Suppressor macrophage (primary cell): ENCODE data around the gene CD44.
"Not testable (repeated sequence)": the region's sequence is repeated elsewhere in the genome, so short reads cannot be mapped to it uniquely, and the experiment has no call there.

Source experiments
- DNase-seq, 4 experiments: peaks; one replicate each; pipeline ENCODE4 v3.0.0-alpha.2; 2020 to 2022

Gene CD44

DNA sequence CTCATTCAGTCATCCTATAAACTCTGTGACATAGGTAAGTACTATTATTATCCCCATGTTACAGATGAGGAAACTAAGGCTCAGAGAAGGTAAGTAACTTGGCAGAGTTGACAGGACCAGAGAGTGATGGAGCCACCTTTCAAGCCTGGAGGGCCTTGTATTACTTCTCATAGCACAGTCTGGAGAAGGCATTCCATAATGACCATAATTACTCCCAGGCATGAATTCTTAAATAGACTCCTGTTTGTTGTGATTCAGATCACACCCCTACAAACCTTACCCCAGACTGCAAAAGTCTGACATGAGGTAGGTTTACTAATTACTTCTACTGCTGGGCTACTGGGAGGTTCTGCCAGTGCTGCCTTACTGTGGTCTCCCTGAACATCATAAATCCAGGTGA, 77.0 kb downstream of the CD44 start:
- DNase-seq = no peak

DNA sequence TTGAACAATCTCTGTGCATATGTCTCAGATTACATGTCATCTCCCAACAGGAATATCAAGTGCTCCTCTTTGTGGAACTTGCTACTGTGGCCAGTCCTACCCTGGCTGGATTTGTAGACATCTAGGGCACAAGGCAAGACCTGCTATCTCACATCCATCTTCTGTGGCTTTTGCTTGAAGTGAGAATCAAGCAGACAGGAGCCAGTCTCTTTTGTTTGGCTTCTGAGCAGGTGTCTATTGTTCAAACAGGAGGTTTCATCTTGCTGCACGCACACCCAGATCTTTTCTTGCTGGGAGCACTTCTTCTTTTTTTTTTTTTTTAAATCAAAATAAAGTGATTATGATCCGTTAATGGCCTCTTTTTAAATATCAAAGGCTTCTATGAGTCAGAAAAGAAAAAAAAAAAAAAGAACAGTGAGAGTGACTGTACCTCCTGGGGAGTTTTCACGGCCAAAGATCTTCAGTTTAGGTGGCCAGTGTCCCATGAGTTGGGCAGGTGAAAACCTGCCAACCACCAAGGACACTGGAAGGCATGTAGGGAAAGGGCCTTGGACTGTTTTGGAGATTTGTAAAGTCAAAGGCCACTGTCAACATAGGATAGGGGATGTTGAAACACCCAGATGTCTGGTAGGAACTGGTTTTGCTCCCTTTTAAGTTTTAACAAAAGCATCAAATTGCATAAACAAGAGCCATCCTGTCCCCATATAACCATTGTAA, 78.1 kb downstream of the CD44 start:
- peak in 1 of 4 experiments; percentile 8 for DNase-seq

DNA sequence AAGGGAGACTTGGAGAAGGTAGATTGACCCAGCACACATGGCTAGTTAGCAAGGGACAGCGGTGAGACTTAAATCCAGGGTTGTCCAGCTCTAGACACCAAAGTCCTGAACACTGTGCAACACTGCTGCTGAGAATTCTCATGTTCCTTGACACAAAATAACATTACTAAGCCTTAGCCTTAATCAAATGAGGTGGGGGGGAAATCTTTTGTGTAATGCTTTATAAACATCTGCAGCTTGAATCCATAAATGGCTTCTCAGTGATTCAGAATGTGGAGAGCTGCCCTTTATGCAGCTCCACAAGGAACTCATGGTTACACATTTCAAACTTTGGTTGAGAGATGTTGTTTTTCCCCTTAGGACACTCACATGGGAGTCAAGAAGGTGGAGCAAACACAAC, 80.0 kb downstream of the CD44 start:
- no peak for DNase-seq

DNA sequence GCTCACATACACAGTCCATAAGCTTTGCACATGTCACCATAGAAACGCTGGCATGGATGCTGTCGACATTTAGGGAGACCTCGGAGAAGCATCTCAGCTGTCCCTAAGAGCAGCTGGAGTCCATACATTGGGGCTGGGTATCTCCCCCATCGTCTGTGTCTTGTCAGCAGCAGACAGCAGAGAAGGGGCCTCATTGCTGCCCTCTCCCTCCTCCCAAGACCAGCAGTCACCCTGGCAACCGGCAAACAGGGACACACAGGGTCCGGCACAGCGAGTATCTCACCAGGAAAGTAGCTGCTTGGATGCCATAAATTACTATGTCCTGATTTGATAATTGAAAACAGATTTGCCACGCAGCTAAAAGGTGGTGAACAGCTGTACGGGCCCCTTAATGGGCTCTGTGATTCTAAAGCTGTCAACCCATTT, 84.4 kb downstream of the CD44 start:
- DNase-seq = no peak

GRCh38 chr11:35223991-35224390, 85.0 kb downstream of the CD44 start:
- no peak for DNase-seq

- no peak for DNase-seq
Observed at GRCh38 chr11:35225946-35226520, 87.1 kb downstream of the CD44 start.

GRCh38 chr11:35226756-35227155, 87.8 kb downstream of the CD44 start:
- not testable (repeated sequence) for DNase-seq

GRCh38 chr11:35227576-35228327, 88.8 kb downstream of the CD44 start:
- DNase-seq = peak; percentile 75 to 93 (median 86)

- peak in 1 of 4 experiments; percentile 60 for DNase-seq
Observed at GRCh38 chr11:35228328-35228725, 89.4 kb downstream of the CD44 start.

DNA sequence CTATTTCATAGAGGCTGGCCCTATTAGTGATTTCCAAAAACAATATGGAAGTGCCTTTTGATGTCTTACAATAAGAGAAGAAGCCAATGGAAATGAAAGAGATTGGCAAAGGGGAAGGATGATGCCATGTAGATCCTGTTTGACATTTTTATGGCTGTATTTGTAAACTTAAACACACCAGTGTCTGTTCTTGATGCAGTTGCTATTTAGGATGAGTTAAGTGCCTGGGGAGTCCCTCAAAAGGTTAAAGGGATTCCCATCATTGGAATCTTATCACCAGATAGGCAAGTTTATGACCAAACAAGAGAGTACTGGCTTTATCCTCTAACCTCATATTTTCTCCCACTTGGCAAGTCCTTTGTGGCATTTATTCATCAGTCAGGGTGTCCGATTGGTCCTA, 91.4 kb downstream of the CD44 start:
- DNase-seq = no peak

- no peak for DNase-seq
Observed at GRCh38 chr11:35231076-35231860, 92.3 kb downstream of the CD44 start.

DNA sequence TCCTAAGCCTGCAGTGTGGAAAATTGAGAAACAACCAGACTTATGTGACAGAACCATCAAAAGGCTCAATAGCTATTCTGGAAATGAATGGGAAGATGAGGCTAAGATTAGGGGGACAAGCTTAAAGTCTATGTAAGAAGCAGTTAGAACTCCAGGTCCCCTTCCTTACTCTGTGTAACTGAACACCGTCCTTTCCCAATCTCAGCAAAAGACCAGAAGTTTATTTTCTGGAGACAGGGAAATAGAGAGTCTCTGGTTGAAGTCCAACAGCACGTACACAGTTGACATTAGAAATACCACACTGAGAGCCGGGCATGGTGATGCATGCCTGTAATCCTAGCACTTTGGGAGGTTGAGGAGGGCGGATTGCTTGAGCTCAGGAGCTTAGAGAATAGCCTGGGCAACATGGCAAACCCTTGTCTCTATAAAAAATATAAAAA, 93.9 kb downstream of the CD44 start:
- DNase-seq = no peak

DNA sequence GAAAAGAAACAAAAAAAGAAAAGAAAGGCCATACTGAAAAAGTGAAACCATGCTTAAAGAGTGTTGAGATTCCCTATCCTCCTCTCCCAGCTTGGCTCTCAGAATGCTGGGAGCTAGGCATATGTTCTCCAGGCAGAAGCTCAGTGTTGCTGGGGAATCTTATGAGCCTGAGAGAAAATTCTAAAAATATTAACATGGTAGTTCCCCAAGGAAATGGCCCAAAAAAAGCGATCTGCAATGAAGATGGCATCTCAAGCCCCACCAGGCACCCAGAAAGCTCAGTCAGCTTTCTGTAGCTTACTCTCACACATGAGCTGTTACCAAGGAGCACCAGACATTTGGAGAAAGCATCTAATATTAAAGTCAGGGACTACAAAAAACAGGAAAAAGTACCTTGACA, 94.5 kb downstream of the CD44 start:
- peak in 2 of 4 experiments; percentile 6 to 31 for DNase-seq

DNA sequence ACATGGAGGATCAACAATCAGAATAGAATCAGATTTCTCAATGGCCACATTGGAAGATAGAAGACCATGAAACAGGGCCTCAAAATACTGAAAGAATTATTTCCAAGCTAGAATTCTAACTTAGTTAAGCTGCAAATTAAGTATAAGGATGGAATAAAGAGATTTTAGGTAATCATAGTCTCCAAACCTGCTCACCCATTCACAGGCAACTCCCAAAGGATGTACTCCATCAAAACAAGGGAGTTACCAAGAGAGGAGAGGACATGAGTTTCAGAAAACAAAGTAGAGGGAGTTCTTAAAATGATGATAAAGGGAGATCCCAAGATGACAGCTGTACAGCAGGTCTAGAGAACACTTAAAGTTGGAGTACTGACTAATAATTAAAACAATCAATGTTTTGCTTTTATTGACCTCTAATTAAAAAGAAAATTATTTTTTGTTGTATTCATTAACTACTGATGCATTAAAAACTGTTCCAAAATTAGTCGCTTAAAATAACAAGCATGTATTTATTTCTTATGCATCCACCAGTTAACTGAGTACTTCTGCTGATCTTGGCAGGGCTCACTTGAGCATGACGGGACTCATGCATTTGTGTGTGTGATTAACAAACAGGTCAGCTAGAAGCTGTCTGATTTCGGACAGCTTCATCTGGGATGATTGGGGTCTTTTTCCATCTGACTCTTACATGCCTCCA, 95.6 kb downstream of the CD44 start:
- DNase-seq = no peak

GRCh38 chr11:35235157-35235468, 96.1 kb downstream of the CD44 start:
- DNase-seq = no peak

- DNase-seq = no peak
Observed at GRCh38 chr11:35235498-35235897, 96.5 kb downstream of the CD44 start.

- DNase-seq = peak in 1 of 4 experiments; percentile 25
Observed at GRCh38 chr11:35235936-35236666, 97.1 kb downstream of the CD44 start.

DNA sequence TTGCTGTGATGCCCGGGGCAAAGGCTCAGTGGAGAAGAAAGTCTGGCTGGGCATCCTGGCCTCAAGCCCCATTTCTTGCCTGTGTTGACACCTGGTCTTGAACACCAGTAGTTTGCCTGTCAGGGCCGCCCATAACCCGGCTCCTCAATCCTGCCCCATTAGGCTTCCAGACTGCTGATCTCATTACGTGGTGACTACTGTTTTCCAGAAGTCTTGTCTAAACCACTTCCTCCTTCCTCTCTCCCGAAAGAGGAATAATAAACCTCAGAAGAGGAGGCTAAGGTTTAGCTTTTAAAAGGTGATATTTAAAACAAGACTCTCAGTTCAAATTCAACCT, 97.7 kb downstream of the CD44 start:
- DNase-seq = peak; percentile 71 to 89 (median 84)

DNA sequence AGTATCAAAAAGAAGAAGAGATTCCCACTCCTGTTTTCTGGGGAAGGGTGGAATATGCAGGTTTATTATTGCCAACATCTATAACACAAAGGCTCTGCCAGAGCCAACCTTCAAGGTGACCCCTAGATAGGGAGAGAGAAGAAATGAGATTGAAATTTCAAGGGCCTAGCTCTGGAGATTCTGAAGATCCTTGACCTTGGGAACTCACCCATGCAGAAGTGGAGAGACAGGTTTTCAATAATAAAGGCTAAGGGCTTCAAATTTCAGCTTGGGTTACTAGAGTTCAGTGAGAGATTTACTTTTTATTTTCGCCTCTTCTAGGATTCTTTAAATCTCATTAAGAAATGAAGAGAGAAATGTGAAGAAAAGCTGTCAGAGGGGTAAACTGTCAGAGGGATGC, 98.4 kb downstream of the CD44 start:
- DNase-seq = no peak

DNA sequence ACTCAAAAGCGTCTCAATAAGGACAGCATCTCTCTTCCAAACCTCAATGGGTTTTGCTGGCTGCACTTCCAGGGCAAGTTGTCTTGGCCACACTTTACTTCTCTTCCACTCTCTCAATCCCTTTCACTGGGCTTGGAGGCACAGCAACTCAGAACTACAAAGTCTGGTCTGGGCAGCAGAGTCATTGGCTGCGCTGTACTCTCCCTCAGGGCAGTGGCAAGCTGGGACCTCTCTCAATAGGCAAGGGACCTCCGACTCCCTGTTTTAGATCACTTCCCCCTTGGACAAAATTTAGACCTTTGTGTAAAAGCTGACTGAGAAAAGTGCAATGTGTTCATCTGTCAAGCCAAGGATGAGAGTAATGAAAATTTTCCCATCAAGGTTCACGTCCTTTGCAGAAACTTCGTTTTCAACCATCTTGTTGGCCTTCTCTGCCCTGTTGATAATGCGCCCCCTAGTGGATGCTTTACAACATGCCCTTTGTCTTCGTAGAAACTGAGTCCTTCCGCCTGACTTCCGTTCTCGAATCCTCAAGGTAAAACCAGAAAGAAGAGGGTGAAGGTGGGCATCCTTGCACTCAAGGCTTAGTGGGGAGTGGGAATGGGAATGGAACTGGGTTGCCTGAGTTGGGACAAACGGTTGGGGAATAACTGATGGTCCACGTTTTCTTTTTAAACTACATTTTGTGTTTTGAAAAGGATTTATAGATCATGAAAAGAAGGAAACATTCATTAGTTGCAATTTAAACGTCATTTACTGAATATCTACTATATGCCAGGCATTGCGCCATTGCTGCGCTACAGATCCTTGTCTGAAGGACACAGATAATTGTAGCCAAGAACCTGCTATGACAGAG, 99.1 kb downstream of the CD44 start:
- peak; percentile 38 to 67 (median 50) for DNase-seq

GRCh38 chr11:35238882-35239281, 99.9 kb downstream of the CD44 start:
- DNase-seq = no peak
